GM19452 (cell line): ENCODE results near the gene INHBC.
A peak's percentile ranks its signal among the peaks of the same experiment; 100 is the strongest.

Source experiments
- ATAC-seq: cut with Tn5 transposase; IDR thresholded peaks from one replicate; pipeline ENCODE4 v1.9.1; 2021; ENCODE audit not compliant: unreplicated experiment

Gene INHBC

DNA sequence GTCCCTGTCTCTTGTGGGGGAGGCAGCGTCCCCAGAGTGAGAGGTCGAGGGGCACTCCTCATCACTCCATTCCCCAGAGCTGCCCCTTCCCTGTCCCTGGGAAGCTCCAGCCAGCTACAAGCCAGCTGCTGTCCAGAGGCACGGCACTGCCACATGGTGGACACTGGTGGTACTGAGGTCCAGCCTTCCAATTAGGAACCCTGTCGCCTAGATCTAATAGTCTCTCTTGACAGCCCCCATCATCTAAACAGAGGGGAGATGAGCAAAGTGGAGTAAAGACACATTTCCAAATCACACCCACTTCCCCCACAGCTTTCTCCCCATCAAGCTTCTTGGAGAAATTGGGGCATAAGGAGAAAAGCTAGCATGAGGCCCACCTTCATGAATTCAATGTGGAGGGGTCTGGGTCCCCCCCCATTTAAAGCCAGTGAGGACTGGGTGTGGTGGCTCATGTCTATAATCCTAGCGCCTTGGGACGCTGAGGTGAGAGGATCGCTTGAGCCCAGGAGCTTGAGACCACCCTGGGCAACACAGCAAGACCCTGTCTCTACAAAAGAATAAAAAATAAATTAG lies 18.4 kb downstream of the INHBC start:
- no peak for ATAC-seq

GRCh38 chr12:57454213-57454565 lies 19.6 kb downstream of the INHBC start:
- ATAC-seq: no peak

DNA sequence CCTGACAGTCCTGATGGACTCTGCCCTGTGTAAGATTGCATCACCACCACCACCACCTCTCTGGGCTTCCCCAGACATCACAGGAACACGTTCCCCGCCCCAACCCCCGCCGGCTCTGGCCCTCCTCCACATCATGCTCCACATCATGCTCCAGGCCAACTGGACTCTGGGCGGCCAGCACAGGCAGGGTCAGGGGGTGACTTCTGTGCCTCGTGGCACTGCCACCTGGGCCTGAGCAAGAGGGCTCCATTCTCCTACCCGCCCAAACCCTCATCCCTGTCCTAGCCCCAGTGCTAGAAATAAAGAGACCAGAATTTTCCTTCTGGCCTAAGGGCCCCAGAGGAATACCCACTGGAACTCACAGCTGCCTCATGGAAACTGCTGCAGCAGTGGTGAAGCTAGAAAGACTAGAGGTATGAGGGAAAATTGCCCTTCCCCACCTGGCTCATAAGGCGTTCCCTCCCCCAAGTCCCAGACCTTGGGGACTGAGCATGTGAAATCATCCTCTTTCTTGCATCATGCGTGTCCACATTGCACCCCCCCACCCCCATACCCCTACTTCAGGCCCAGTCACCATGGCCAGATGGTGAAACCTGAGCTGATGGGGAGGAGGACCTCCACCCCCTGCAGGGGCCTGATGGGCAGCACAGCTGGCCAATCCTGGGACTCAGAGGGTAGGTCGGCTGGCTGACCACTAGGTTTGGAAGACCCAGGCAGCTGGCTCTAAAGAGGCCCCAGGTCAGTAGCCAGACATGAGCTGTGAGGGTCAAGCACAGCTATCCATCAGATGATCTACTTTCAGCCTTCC lies 20.2 kb downstream of the INHBC start, which contains the start of gene INHBE:
Gene INHBE, plus strand, starts transcription at position 742 of the 808 bp plus-strand sequence. CDS start 230 bp downstream, outside the sequence.
- no peak for ATAC-seq

- no peak for ATAC-seq
Measured at GRCh38 chr12:57455374-57456144, 21.0 kb downstream of the INHBC start.

DNA sequence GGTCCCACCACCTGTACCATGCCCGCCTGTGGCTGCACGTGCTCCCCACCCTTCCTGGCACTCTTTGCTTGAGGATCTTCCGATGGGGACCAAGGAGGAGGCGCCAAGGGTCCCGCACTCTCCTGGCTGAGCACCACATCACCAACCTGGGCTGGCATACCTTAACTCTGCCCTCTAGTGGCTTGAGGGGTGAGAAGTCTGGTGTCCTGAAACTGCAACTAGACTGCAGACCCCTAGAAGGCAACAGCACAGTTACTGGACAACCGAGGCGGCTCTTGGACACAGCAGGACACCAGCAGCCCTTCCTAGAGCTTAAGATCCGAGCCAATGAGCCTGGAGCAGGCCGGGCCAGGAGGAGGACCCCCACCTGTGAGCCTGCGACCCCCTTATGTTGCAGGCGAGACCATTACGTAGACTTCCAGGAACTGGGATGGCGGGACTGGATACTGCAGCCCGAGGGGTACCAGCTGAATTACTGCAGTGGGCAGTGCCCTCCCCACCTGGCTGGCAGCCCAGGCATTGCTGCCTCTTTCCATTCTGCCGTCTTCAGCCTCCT lies 21.6 kb downstream of the INHBC start:
- peak; percentile 42 for ATAC-seq

DNA sequence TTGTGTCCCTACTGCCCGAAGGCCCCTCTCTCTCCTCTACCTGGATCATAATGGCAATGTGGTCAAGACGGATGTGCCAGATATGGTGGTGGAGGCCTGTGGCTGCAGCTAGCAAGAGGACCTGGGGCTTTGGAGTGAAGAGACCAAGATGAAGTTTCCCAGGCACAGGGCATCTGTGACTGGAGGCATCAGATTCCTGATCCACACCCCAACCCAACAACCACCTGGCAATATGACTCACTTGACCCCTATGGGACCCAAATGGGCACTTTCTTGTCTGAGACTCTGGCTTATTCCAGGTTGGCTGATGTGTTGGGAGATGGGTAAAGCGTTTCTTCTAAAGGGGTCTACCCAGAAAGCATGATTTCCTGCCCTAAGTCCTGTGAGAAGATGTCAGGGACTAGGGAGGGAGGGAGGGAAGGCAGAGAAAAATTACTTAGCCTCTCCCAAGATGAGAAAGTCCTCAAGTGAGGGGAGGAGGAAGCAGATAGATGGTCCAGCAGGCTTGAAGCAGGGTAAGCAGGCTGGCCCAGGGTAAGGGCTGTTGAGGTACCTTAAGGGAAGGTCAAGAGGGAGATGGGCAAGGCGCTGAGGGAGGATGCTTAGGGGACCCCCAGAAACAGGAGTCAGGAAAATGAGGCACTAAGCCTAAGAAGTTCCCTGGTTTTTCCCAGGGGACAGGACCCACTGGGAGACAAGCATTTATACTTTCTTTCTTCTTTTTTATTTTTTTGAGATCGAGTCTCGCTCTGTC lies 22.3 kb downstream of the INHBC start:
- ATAC-seq: no peak

DNA sequence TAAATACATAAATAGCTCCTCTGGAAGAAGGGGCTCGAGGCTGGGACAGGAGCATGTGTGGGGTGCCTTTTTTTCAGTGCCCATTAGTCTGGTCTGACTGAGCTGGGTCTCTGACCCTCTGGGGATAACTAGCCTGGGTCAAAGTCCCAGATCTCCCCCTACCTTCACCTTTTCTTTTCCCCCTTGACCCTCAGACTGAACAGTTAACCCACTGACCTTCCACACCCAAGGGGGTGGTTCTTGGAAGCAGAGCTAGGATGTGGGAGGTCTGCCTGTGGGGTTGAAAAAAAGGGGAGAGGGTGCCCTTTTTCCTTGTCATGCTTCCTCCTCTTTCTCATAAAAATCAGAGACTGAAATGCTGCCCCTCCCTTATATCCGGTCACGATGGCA lies 24.1 kb downstream of the INHBC start:
- no peak for ATAC-seq

GRCh38 chr12:57459055-57459749 lies 24.6 kb downstream of the INHBC start:
- ATAC-seq: peak; percentile 55

GRCh38 chr12:57459750-57460467 lies 25.3 kb downstream of the INHBC start, which contains the start of gene GLI1:
TSS of gene GLI1 (plus strand) at chr12:57459785. CDS start at chr12:57463692, 3,907 bp downstream.
- no peak for ATAC-seq

- no peak for ATAC-seq
Measured at GRCh38 chr12:57460468-57460784, 25.8 kb downstream of the INHBC start.

GRCh38 chr12:57460841-57461275 lies 26.3 kb downstream of the INHBC start:
- ATAC-seq: no peak

DNA sequence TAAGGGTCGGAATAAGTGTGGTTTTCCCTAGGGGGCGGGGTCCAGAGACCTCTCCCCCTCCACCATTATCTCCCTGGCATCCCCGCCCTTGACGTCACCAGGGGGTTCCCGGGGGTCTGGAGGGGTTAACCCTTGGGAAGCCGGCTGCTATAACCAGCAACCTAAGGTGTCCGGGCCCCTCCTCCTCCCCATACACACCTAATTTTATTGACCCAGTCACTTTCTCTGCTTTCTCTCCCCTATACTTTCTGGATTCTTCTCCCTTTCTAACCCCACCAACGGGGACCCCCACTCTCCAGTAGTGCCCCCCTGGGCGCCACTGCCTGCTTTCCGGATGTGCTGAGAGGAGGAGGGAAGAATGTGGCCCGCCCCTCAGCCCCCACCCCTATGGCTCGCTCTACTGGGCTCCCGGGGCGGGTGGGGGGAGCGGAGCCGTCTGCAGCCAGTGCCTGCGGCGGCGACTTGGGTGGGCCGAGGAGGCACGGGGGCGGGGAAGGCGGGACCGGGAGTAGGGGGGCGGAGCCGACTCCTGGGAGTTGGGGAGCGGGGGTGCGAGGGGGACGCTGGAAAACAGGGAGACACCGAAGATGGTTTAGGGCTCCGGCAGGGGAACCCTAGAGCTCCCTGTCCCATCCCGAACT lies 26.8 kb downstream of the INHBC start:
- ATAC-seq: no peak

DNA sequence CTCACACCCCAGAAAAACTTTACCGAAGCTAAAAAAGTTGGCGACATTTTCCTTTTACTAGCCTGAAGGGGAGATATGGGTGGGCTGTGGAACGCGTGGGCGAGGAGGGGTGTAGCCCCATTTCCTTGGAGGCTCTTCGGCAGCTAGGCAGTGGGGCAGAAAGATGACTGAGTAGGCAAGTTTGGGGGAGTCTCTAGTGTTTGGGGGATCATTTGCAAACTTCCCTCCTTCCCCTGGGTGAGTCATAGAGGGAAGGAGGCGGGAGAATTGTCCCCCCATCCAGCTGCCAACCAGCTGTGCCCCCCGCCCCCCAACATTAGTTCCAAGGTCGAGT lies 27.3 kb downstream of the INHBC start:
- ATAC-seq: no peak

GRCh38 chr12:57462251-57462911 lies 27.8 kb downstream of the INHBC start:
- peak; percentile 73 for ATAC-seq

GRCh38 chr12:57462912-57463253 lies 28.3 kb downstream of the INHBC start:
- no peak for ATAC-seq

- ATAC-seq: no peak
Measured at GRCh38 chr12:57464569-57464968, 30.0 kb downstream of the INHBC start.

GRCh38 chr12:57465030-57465746 lies 30.6 kb downstream of the INHBC start:
- no peak for ATAC-seq
